Lower lobe of right lung (tissue), 2 donors: Measurements from ENCODE around the gene GAL3ST1. TPM values are rescaled to one million over a fixed set of nuclear protein-coding genes. Genes with fewer than 3 reads are reported as not detected.
"Not testable (repeated sequence)": the region's sequence is repeated elsewhere in the genome, so short reads cannot be mapped to it uniquely, and the experiment has no call there.

Experiments used
- ATAC-seq, 2 donors: fragments of 200-7000 bp; cut with Tn5 transposase; one replicate each; pipeline ENCODE4 v1.9.1; 2020 to 2022; ENCODE audit warnings: mild to moderate bottlenecking in 2 of 2, moderate library complexity in 2 of 2
- DNase-seq: peaks from one replicate; pipeline ENCODE4 v3.0.0-alpha.2; 2020
- H3K27ac ChIP-seq: fragments of 200-600 bp; one replicate; pipeline ENCODE4 v1.8.0; 2022
- H3K27me3 ChIP-seq: fragments of 200-600 bp; one replicate; pipeline ENCODE4 v1.8.0; 2022; ENCODE audit warnings: low read depth
- H3K36me3 ChIP-seq: fragments of 200-600 bp; one replicate; pipeline ENCODE4 v1.8.0; 2022; ENCODE audit warnings: mild to moderate bottlenecking
- H3K4me1 ChIP-seq: fragments of 200-600 bp; one replicate; pipeline ENCODE4 v1.8.0; 2022
- H3K4me3 ChIP-seq: fragments of 200-600 bp; one replicate; pipeline ENCODE4 v1.8.0; 2022; ENCODE audit warnings: mild to moderate bottlenecking
- H3K9me3 ChIP-seq: fragments of 200-600 bp; one replicate; pipeline ENCODE4 v1.8.0; 2022
- intact Hi-C: fragments of 100-400 bp; cut with DNase I; formaldehyde crosslinking; loops from one replicate; pipeline ENCODE4 v1.11.0; 2022
- total RNA-seq: library from RNA; stranded (reverse); fragmentation: NEBNext Ultra II Directional; extraction: Animal tissue kit (Norgen Biotek cat#: 25700); gene quantifications from one replicate; pipeline ENCODE4 v1.2.1, GENCODE V29; 2021
- TF ChIP-seq, protein P1 (sequence below): fragments of 200-600 bp; IDR thresholded peaks from one replicate; pipeline ENCODE4 v1.8.0; 2022; ENCODE audit warnings: antibody characterized with exemption, mild to moderate bottlenecking
- donor health status: DM: no; HTN: yes; CAD: no; lungs with severe emphysema.

Gene GAL3ST1
- total RNA-seq, 1 donor from 2014 or later: 1.7 TPM

DNA sequence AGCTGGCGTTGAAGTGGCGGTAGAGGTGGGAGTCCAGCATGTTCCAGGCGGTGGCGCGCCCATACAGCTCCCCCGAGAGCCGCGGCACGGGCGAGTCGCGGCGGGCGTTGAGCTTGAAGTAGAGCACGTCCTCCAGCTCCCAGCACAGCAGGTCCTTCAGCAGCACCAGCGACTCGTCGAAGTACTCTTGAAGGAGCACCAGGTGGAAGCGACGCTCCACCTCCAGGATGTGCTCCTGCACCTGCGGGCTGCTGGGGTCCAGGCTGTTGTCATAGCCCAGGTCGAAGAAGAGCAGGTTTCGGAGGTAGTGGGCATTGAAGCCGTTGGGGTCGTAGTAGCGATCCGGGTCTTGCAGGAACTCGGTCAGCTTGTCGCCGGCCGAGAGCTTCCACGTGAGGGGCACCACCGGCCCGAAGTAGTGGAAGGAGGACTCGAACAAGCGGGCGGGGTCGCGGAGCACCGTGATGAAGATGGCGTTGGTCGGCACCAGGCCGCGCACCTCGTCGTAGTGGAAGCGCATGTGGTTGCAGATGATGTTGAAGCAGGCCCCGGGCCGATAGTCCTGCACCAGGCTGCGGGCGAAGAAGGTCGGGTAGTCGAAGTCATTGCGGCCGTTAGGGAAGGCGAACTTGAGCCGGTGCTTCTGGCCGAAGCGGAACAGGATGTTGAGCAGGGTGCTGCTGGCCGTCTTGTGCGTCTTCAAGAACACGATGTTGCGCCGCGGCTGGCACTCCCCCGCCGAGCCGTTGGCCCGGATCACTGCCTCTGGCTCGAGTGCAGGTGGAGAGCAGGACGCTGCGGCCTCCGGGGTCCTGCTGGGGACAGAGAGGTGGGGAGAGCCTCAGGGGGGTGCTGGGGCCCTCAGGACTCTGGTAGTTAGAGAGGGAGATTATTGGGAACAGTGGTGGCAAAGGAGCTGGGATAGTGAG lies 18.9 kb downstream of the GAL3ST1 start:
- Histone ChIP-seq H3K4me1 (no peaks in the 10 kb centered on the region), H3K4me3 (no peak overlapping the region), H3K27me3 (no peaks in the 10 kb centered on the region), H3K27ac (no peak overlapping the region), H3K36me3 (no peaks in the 10 kb centered on the region), H3K9me3 (no peaks in the 10 kb centered on the region)
- TF ChIP-seq, protein P1, sequence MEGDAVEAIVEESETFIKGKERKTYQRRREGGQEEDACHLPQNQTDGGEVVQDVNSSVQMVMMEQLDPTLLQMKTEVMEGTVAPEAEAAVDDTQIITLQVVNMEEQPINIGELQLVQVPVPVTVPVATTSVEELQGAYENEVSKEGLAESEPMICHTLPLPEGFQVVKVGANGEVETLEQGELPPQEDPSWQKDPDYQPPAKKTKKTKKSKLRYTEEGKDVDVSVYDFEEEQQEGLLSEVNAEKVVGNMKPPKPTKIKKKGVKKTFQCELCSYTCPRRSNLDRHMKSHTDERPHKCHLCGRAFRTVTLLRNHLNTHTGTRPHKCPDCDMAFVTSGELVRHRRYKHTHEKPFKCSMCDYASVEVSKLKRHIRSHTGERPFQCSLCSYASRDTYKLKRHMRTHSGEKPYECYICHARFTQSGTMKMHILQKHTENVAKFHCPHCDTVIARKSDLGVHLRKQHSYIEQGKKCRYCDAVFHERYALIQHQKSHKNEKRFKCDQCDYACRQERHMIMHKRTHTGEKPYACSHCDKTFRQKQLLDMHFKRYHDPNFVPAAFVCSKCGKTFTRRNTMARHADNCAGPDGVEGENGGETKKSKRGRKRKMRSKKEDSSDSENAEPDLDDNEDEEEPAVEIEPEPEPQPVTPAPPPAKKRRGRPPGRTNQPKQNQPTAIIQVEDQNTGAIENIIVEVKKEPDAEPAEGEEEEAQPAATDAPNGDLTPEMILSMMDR: no peak
- intact Hi-C loops: no loop called here
- ATAC-seq (no peak), DNase-seq (no peak)

DNA sequence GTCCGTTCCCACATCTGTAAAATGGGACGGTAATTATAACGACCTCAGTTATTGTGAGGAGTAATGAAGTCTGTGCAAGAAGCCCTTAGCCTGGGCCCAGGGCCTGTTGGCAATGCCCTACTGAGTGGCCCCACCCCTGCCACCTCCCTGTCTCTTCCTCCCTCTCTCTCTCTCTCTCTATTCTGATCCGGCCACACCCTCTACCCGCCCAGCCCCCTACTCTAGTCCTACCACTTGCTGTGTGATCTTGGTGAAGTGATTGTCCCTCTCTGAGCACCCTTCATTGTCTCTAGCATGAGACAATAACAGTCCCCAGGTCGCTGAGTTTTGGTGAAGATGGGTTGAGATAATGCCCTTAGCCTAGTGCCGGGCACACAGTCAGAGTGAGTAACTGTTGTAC lies 20.5 kb downstream of the GAL3ST1 start:
- intact Hi-C loops: no loop called here
- H3K9me3 ChIP-seq: no peaks in the 10 kb centered on the region
- no peaks in the 10 kb centered on the region for H3K4me1 ChIP-seq
- DNase-seq: no peak
- no peaks in the 10 kb centered on the region for H3K27me3 ChIP-seq
- H3K27ac ChIP-seq: no peak overlapping the region
- no peak overlapping the region for H3K4me3 ChIP-seq
- ATAC-seq: no peak
- H3K36me3 ChIP-seq: no peaks in the 10 kb centered on the region
- TF ChIP-seq, protein P1: no peak

DNA sequence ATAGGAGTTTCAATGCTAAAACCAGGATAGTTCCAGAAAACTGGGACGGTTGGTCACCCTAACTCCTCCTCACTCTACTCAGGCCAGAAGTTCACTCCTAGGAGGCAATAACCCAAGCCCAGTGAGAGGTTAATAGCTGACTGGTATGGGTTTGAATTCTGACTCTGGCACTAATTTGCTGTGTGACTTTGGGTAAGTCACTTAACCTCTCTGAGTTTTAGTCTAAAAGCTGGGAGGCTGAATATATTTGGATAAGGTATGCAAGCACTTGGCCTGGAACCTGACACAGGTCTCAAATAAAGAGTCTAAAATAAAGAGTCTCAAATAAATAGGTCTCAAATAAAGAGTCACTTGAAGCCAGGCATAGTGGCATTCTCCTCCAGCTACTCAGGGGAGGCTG lies 21.7 kb downstream of the GAL3ST1 start:
- H3K27ac ChIP-seq: no peak overlapping the region
- no peak overlapping the region for H3K4me3 ChIP-seq
- no peaks in the 10 kb centered on the region for H3K36me3 ChIP-seq
- TF ChIP-seq, protein P1: no peak
- no peaks in the 10 kb centered on the region for H3K27me3 ChIP-seq
- DNase-seq (no peak), ATAC-seq (no peak)
- no peaks in the 10 kb centered on the region for H3K4me1 ChIP-seq
- no peaks in the 10 kb centered on the region for H3K9me3 ChIP-seq
- intact Hi-C loops: no loop called here

DNA sequence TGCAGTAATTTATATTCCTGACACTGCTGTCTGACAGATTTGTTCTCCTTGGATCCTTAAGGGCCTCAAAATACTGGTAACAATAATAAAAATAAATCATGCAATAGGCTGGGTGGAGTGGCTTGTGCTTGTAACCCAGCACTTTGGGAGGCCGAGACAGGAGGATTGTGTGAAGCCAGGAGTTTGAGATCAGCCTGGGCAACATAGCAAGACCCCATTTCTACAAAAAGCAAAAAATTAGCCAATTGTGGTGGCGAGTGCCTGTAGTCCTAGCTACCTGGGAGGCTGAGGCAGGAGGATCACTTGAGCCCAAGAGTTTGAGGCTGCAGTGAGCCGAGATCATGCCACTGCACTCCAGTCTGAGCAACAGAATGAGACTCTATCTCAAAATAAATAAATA lies 22.7 kb downstream of the GAL3ST1 start:
- ATAC-seq, H3K4me1 ChIP-seq, H3K27me3 ChIP-seq, intact Hi-C loops, DNase-seq, H3K27ac ChIP-seq, H3K4me3 ChIP-seq, H3K36me3 ChIP-seq, H3K9me3 ChIP-seq: not testable (repeated sequence)

DNA sequence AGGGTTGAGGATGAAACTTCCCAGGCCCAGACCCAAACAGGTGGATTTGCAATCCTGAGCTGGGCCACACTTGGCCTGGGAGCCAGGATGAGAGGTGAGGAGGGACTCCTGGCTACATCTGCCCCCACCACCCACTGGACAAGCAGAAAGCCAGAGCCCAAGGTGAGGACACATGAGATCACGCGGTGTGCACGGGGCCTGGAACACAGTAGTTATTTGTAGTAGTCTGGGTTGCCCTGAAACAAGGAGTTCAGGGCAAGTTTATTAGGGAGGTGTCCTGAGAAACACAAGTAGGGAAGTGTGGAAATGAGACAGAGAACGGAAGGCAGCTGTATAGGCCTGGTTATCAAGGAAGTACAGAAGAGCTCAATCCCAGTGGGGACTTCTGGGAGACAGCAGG lies 27.3 kb downstream of the GAL3ST1 start:
- no peak for DNase-seq
- H3K4me3 ChIP-seq: no peak overlapping the region
- H3K36me3 ChIP-seq: no peaks in the 10 kb centered on the region
- no peaks in the 10 kb centered on the region for H3K9me3 ChIP-seq
- peaks cover 5% of the 10 kb centered on the region for H3K4me1 ChIP-seq
- no peak overlapping the region for H3K27ac ChIP-seq
- TF ChIP-seq, protein P1: no peak
- intact Hi-C loops: no loop called here
- peaks cover 10% of the 10 kb centered on the region for H3K27me3 ChIP-seq
- ATAC-seq: no peak

DNA sequence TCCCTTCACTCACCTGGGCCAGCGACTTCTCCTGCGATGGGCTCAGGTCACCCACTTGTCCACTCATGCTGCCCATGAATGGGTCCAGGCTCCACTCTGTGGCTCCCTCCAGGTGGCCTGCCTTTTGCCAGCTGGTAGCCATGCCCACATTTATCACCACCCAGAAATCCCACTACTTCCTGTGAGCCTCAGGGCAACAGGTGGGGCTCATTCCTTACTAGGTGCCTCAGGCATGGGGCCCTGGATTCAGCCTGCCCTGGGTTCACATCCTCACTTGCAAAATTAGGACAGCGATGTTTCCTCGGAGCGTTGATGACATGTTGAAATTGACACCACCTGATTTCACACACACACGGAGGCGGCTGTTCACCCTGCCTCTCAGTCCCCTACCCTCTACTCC lies 27.8 kb downstream of the GAL3ST1 start, which contains the start of gene SEC14L6:
SEC14L6 (minus strand) TSS at position 126 of the 400 bp plus-strand sequence; CDS start at position 67, 59 bp downstream.
- H3K27ac ChIP-seq: no peak within 1 kb of the TSS
- intact Hi-C loops: no loop called here
- H3K9me3 ChIP-seq: no peaks in the 10 kb centered on the region
- H3K36me3 ChIP-seq: no peaks in the 10 kb centered on the region
- H3K4me1 ChIP-seq: peaks cover 5% of the 10 kb centered on the region
- ATAC-seq (no peak), DNase-seq (no peak)
- peaks cover 14% of the 10 kb centered on the region for H3K27me3 ChIP-seq
- no peak within 1 kb of the TSS for H3K4me3 ChIP-seq
- TF ChIP-seq, protein P1: no peak
